GM06990 (cell line): Measurements from ENCODE around the gene FBL.

Source experiments
- DNase-seq: peaks from one replicate; pipeline ENCODE4 v3.0.0-alpha.2; 2011; ENCODE audit not compliant: insufficient read length; ENCODE audit errors: extremely low read depth
- H3K27me3 ChIP-seq: replicated peaks from 2 replicates; pipeline ENCODE4 v1.6.0; 2011; ENCODE audit warnings: low read length; ENCODE audit not compliant: control insufficient read depth, insufficient read depth
- H3K36me3 ChIP-seq: 2 replicates; pipeline ENCODE4 v1.5.1; 2011; ENCODE audit warnings: low read length; ENCODE audit not compliant: control insufficient read depth, insufficient read depth
- H3K4me3 ChIP-seq: replicated peaks from 2 replicates; pipeline ENCODE4 v1.5.1; 2011; ENCODE audit warnings: low read depth, mild to moderate bottlenecking, control low read depth, low read length
- CTCF ChIP-seq: IDR thresholded peaks from 2 replicates; pipeline ENCODE4 v1.5.1; 2011; ENCODE audit warnings: low read length, control low read depth, mild to moderate bottlenecking, inconsistent platforms; ENCODE audit not compliant: insufficient read depth, poor library complexity, severe bottlenecking

Gene FBL

GRCh38 chr19:39797083-39797482 lies 49.1 kb downstream of the FBL start:
- no peak for TF ChIP-seq CTCF
- Histone ChIP-seq H3K27me3 (no peaks in the 10 kb centered on the region), H3K4me3 (no peak overlapping the region), H3K36me3 (no peaks in the 10 kb centered on the region)
- no peak for DNase-seq

- DNase-seq = no peak
- H3K36me3 ChIP-seq = no peaks in the 10 kb centered on the region
- no peaks in the 10 kb centered on the region for H3K27me3 ChIP-seq
- no peak for TF ChIP-seq CTCF
- H3K4me3 ChIP-seq = no peak overlapping the region
These were observed 50.1 kb downstream of the FBL start for GRCh38 chr19:39796000-39796498.

- Histone ChIP-seq H3K27me3 (no peaks in the 10 kb centered on the region), H3K4me3 (no peak overlapping the region), H3K36me3 (no peaks in the 10 kb centered on the region)
- no peak for TF ChIP-seq CTCF
- peak; percentile 40 for DNase-seq
These were observed 51.2 kb downstream of the FBL start for GRCh38 chr19:39795001-39795400.

GRCh38 chr19:39792999-39793546 lies 53.1 kb downstream of the FBL start:
- peak; percentile 99 for TF ChIP-seq CTCF
- Histone ChIP-seq H3K36me3 (no peaks in the 10 kb centered on the region), H3K4me3 (peak overlapping the region; percentile 57), H3K27me3 (no peaks in the 10 kb centered on the region)
- peak; percentile 83 for DNase-seq

- H3K36me3 ChIP-seq = no peaks in the 10 kb centered on the region
- no peaks in the 10 kb centered on the region for H3K27me3 ChIP-seq
- no peak overlapping the region for H3K4me3 ChIP-seq
- no peak for TF ChIP-seq CTCF
- DNase-seq = no peak
These were observed 57.9 kb downstream of the FBL start for GRCh38 chr19:39788244-39788643.
